GM19455 (cell line): ENCODE measurements around the gene LDB3.

Experiments
- ATAC-seq: cut with Tn5 transposase; IDR thresholded peaks from one replicate; pipeline ENCODE4 v1.9.1; 2021; ENCODE audit not compliant: unreplicated experiment

The LDB3 gene

GRCh38 chr10:86757113-86757972, 89.0 kb downstream of the LDB3 start:
- peak; percentile 4 for ATAC-seq

GRCh38 chr10:86758189-86759072, 90.1 kb downstream of the LDB3 start:
- ATAC-seq = no peak

- ATAC-seq = no peak
Measured at GRCh38 chr10:86759073-86759672, 90.9 kb downstream of the LDB3 start.

- no peak for ATAC-seq
Measured at GRCh38 chr10:86763404-86763803, 95.1 kb downstream of the LDB3 start.

- no peak for ATAC-seq
Measured at GRCh38 chr10:86765548-86765947, 97.2 kb downstream of the LDB3 start.

- ATAC-seq = no peak
Measured at GRCh38 chr10:86768412-86769062, 100.2 kb downstream of the LDB3 start.

GRCh38 chr10:86769991-86770390, 101.7 kb downstream of the LDB3 start:
- no peak for ATAC-seq

GRCh38 chr10:86770412-86770960, 102.2 kb downstream of the LDB3 start:
- no peak for ATAC-seq

GRCh38 chr10:86773498-86773897, 105.2 kb downstream of the LDB3 start:
- ATAC-seq = no peak

- peak; percentile 63 for ATAC-seq
Measured at GRCh38 chr10:86775056-86775869, 107.0 kb downstream of the LDB3 start.

GRCh38 chr10:86775870-86776180, 107.5 kb downstream of the LDB3 start:
- ATAC-seq = no peak

GRCh38 chr10:86779220-86780017, 111.1 kb downstream of the LDB3 start:
- no peak for ATAC-seq

- ATAC-seq = peak; percentile 74
Measured at GRCh38 chr10:86782701-86783418, 114.5 kb downstream of the LDB3 start.

- ATAC-seq = no peak
Measured at GRCh38 chr10:86785037-86785436, 116.7 kb downstream of the LDB3 start.
